KOPT-K1 (cell line): Measurements from ENCODE around the gene SELENOK.

ENCODE experiments used
- H3K27ac ChIP-seq: fragments of 200-600 bp; sonication (generic); 2 replicates; pipeline ENCODE4 v1.5.1; 2016; ENCODE audit warnings: antibody characterized with exemption, mild to moderate bottlenecking, low read depth, low read length; ENCODE audit not compliant: poor library complexity, severe bottlenecking
- H3K36me3 ChIP-seq: fragments of 200-600 bp; sonication (generic); 2 replicates; pipeline ENCODE4 v1.5.1; 2017; ENCODE audit warnings: antibody characterized with exemption, mild to moderate bottlenecking, low read length, moderate library complexity; ENCODE audit not compliant: insufficient read depth
- H3K9me3 ChIP-seq: fragments of 200-600 bp; sonication (generic); 2 replicates; pipeline ENCODE4 v1.5.1; 2017; ENCODE audit warnings: antibody characterized with exemption, low read length, mild to moderate bottlenecking; ENCODE audit not compliant: insufficient read depth, poor library complexity, severe bottlenecking

The SELENOK gene

DNA sequence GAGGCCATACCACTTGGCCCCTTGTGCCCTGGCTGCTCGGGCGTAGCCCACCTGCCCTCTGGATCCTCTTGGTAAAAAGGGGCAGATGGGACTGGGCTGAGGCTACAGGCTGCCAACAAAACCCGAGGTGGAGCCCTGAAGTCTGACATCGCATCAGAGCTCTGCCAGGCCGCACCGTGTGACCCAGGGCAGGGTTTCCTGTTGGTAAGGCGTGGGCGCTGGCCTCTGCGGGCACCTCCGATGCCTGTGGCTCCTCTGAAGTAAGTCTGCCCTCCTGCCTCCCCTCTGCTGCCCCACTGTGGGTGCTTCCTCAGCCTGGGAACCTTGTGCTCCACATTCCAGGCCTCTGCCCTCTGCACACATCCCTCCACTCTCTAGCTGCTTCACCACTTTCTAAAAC, 54.3 kb downstream of the SELENOK start:
- Histone ChIP-seq H3K9me3 (no peaks in the 10 kb centered on the region), H3K27ac (no peak overlapping the region), H3K36me3 (no peaks in the 10 kb centered on the region)

DNA sequence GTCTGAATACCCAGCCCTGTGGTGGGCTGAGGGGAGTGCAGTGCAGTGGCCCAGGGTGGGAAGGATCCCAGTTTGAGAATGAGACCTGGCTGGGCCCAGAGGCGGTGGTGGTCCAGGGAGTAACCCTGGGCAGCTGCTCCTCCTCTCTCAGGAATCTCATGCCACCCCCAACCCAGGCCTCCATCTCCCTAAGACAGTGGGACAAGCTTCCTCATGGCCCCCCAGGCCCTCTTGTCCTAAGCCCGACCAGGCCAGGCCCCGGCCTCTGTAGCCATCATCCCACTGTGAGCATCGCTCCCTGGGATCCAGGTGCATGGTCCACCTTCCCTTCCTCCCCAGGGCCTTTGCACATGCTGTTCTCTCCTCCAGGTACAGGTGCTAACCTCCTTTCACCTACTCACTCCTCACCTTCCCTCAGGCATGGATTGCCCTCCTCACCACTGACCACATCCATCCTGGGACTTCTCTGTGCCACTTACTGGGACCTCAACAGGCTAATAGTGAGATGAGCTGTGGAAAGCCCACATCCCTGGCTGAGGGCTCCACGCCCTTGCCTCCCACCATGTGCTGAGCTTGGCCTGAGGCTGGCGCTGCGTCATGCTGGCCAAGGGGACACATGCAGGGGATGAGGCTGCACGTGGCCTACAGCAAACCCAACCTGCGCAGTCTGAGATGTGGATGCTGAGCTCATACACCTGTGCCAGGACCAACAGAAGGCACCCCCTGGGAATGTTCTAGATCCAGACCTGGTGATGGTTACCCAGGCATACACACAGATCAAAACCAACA, 55.4 kb downstream of the SELENOK start:
- Histone ChIP-seq H3K9me3 (no peaks in the 10 kb centered on the region), H3K36me3 (no peaks in the 10 kb centered on the region), H3K27ac (no peak overlapping the region)

GRCh38 chr3:53835257-53835656, 56.4 kb downstream of the SELENOK start:
- H3K36me3 ChIP-seq: no peaks in the 10 kb centered on the region

DNA sequence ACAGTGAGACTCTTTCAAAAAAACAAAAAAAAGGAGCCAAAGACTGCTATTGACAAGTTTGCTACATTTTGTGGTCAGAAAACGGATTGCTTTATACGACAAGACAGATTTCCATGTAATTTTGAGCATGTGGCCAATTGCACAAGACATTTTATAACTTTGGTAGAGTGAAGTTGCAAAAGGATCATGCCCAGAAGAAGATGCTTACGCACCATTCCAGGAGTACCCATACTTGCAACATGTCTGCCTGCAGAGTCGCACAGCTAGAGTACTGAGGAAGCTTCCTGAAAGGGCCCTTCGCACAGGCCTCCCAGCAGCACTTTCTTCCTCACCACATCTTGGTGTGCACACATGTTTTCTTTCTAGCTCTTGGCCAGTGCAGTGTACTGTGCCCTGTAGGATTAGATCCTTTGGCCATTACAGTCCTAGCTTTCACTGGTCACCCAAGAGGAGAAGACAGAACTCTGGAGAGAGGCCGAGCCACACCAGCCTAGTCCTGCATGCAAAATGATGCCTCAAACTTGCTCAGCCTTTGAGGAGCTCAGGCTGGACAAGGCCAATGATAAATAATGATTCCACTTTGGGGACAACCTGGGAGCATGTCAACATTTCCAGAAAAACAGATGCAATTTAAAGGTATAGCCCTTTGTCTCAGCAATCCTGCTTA, 57.1 kb downstream of the SELENOK start:
- Histone ChIP-seq H3K27ac (no peak overlapping the region), H3K36me3 (no peaks in the 10 kb centered on the region), H3K9me3 (no peaks in the 10 kb centered on the region)

More at GRCh38 chr3:53835257-53835656, 56.4 kb downstream of the SELENOK start:
- Histone ChIP-seq H3K27ac (no peak overlapping the region), H3K9me3 (no peaks in the 10 kb centered on the region)
